ENCODE data around the gene DEPDC4.
A peak's percentile ranks its signal among the peaks of the same experiment; 100 is the strongest.
"Not testable (repeated sequence)": the region's sequence is repeated elsewhere in the genome, so short reads cannot be mapped to it uniquely, and the experiment has no call there.

DEPDC4 gene

GRCh38 chr12:100265107-100265506 is 1.8 kb downstream of the DEPDC4 start:
- H3K4me1 ChIP-seq (ENCODE audit: control insufficient read depth, insufficient read depth, low read length); H3K36me3 ChIP-seq (ENCODE audit: control insufficient read depth in 2 of 2, insufficient read depth in 1 of 2, low read length in 2 of 2); H3K9me3 ChIP-seq (ENCODE audit: control insufficient read depth, insufficient read depth, low read depth, low read length); H3K27ac ChIP-seq (ENCODE audit: extremely low read depth, low read depth, low read length); CTCF ChIA-PET; POLR2A ChIA-PET; H3K4me3 ChIP-seq (ENCODE audit: low read depth, low read length): not testable (repeated sequence)
- TF ChIP-seq ZNF121 (tag by site-specific recombination; IDR thresholded peaks at IDR 0.05): peak; percentile 69

GRCh38 chr12:100263131-100263530 is 3.7 kb downstream of the DEPDC4 start:
- POLR2A ChIA-PET: no interaction called here
- no peaks in the 10 kb centered on the region for H3K4me1 ChIP-seq (ENCODE audit: control insufficient read depth, insufficient read depth, low read length)
- H3K27ac ChIP-seq (ENCODE audit: extremely low read depth, low read depth, low read length): no peak overlapping the region
- CTCF ChIA-PET: no interaction called here
- H3K36me3 ChIP-seq (ENCODE audit: control insufficient read depth in 2 of 2, insufficient read depth in 1 of 2, low read length in 2 of 2): no peaks in the 10 kb centered on the region; a peak in 1 of 3 replicates
- TF ChIP-seq ZNF747 (tag by site-specific recombination; IDR thresholded peaks at IDR 0.05): no peak
- TF ChIP-seq ZFHX2 (tag by site-specific recombination; conservative IDR thresholded peaks at IDR 0.05): no peak
- TF ChIP-seq ZNF266 (tag by site-specific recombination; IDR thresholded peaks at IDR 0.05; ENCODE audit: low read depth): no peak
- TF ChIP-seq ZNF571 (tag by site-specific recombination; IDR thresholded peaks at IDR 0.05): no peak
- no peak for TF ChIP-seq ZNF488 (tag by site-specific recombination; IDR thresholded peaks at IDR 0.05)
- no peak for TF ChIP-seq ZNF704 (tag by site-specific recombination; IDR thresholded peaks at IDR 0.05)
- TF ChIP-seq GLI4 (tag by site-specific recombination; IDR thresholded peaks at IDR 0.05): no peak
- no peak for TF ChIP-seq ZNF645 (tag by site-specific recombination; IDR thresholded peaks at IDR 0.05)
- TF ChIP-seq ZNF335 (tag by site-specific recombination; conservative IDR thresholded peaks at IDR 0.05): no peak
- TF ChIP-seq ZEB2 (tag by site-specific recombination; IDR thresholded peaks at IDR 0.05): no peak
- TF ChIP-seq ZFP41 (tag by site-specific recombination; IDR thresholded peaks at IDR 0.05; ENCODE audit: borderline replicate concordance): no peak
- TF ChIP-seq ZNF112 (tag by site-specific recombination; IDR thresholded peaks at IDR 0.05): no peak
- TF ChIP-seq ZNF132 (tag by site-specific recombination; IDR thresholded peaks at IDR 0.05; ENCODE audit: borderline replicate concordance): no peak
- no peak for TF ChIP-seq ZSCAN5A (tag by site-specific recombination; IDR thresholded peaks at IDR 0.05)
- no peak for TF ChIP-seq ZNF24 (tag by site-specific recombination; IDR thresholded peaks at IDR 0.05)
- TF ChIP-seq INSM2 (tag by site-specific recombination; IDR thresholded peaks at IDR 0.05): no peak
- no peaks in the 10 kb centered on the region for H3K9me3 ChIP-seq (ENCODE audit: control insufficient read depth, insufficient read depth, low read depth, low read length)
- no peak overlapping the region for H3K4me3 ChIP-seq (ENCODE audit: low read depth, low read length)

- ChIA-PET POLR2A (no interaction called here), CTCF (interaction anchor here (1.2 kb wide), 1 partner anchor 23 kb away, joined by 4 read pairs; no protein-coding TSS in a partner anchor)
- no peaks in the 10 kb centered on the region; a peak in 1 of 3 replicates for H3K36me3 ChIP-seq (ENCODE audit: control insufficient read depth in 2 of 2, insufficient read depth in 1 of 2, low read length in 2 of 2)
- H3K4me1 ChIP-seq (ENCODE audit: control insufficient read depth, insufficient read depth, low read length): no peaks in the 10 kb centered on the region
- H3K9me3 ChIP-seq (ENCODE audit: control insufficient read depth, insufficient read depth, low read depth, low read length): no peaks in the 10 kb centered on the region
- no peak overlapping the region for H3K27ac ChIP-seq (ENCODE audit: extremely low read depth, low read depth, low read length)
- no peak overlapping the region for H3K4me3 ChIP-seq (ENCODE audit: low read depth, low read length)
- TF ChIP-seq MZF1 (tag by site-specific recombination; IDR thresholded peaks at IDR 0.05; ENCODE audit: borderline replicate concordance): no peak
- TF ChIP-seq ZNF133 (tag by site-specific recombination; IDR thresholded peaks at IDR 0.05): peak; percentile 98
- peak; percentile 84 for TF ChIP-seq PRDM1 (tag by site-specific recombination; IDR thresholded peaks at IDR 0.05)
These were observed 8.8 kb downstream of the DEPDC4 start for GRCh38 chr12:100258127-100258526.

Data from HEK293 (cell line).